ENCODE measurements around the gene F8.

DNA sequence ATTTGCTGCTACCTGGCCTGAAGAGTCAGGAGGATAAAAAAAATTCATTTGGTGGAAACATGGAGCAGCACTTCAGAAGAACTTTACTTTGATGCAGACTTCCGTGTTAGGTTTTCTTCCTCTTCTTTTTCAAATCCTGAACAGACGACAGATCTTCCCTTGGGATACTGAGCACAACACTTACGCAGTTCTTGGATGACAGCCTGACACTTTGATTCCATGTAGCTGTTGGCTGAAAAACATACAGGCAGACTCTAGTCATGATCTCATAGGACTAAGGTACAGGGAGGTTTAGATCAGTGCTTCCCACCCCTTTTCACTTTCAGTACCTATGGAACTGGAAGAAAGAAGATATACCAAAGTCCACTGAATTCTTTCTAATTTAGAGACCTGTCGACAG is 39.2 kb upstream of the F8 start:
- TF ChIP-seq ZNF211 (tag by site-specific recombination; IDR thresholded peaks at IDR 0.05; ENCODE audit: low read depth) (no peak), ZNF335 (tag by site-specific recombination; conservative IDR thresholded peaks at IDR 0.05) (no peak), ATF2 (tag by site-specific recombination; IDR thresholded peaks at IDR 0.05; ENCODE audit: low read depth) (no peak)

All from HEK293 (cell line).